Peyer's patch (tissue), 4 donors: Measurements from ENCODE around the gene SRXN1.

Experiments used
- POLR2A ChIP-seq, 2 donors: fragments of 450-650 bp; IDR thresholded peaks; one replicate each; pipeline ENCODE4 v1.5.1; 2017; ENCODE audit warnings: antibody characterized with exemption in 2 of 2, mild to moderate bottlenecking in 2 of 2, moderate library complexity in 2 of 2
- TF ChIP-seq, protein P1 (sequence below), 6 experiments: fragments of 450-650 bp in 4 of 6; fragments of 200-600 bp in 2 of 6; sonication (generic) in 1 of 6; IDR thresholded peaks; one replicate each; pipeline ENCODE4 v1.5.1; 2017 to 2019; ENCODE audit warnings: antibody characterized with exemption in 6 of 6, mild to moderate bottlenecking in 3 of 6, moderate library complexity in 1 of 6

DNA sequence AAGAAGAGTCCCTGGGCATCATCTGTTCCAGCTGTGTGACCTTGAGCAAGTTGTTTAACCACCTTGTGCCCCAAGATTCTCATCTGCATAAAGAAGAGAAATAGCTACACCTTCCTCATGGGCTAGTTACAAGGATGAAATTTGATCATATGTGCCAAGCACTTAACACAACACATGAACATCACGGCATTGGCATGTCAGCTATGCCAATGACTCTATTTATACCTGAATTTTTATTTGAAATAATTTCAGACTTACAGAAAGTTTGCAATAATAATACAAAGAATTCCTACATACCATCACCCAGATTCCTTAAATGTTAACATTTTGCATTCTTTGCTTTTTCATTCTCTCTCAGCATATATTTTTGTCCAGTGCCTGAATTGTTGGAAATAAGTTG is 21.9 kb downstream of the SRXN1 start:
- TF ChIP-seq, protein P1, sequence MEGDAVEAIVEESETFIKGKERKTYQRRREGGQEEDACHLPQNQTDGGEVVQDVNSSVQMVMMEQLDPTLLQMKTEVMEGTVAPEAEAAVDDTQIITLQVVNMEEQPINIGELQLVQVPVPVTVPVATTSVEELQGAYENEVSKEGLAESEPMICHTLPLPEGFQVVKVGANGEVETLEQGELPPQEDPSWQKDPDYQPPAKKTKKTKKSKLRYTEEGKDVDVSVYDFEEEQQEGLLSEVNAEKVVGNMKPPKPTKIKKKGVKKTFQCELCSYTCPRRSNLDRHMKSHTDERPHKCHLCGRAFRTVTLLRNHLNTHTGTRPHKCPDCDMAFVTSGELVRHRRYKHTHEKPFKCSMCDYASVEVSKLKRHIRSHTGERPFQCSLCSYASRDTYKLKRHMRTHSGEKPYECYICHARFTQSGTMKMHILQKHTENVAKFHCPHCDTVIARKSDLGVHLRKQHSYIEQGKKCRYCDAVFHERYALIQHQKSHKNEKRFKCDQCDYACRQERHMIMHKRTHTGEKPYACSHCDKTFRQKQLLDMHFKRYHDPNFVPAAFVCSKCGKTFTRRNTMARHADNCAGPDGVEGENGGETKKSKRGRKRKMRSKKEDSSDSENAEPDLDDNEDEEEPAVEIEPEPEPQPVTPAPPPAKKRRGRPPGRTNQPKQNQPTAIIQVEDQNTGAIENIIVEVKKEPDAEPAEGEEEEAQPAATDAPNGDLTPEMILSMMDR (IDR thresholded peaks at IDR 0.05), result no peak
- no peak for TF ChIP-seq POLR2A (IDR thresholded peaks at IDR 0.05)
